Measurements from ENCODE around the gene DCC. TPM values are rescaled to one million over a fixed set of nuclear protein-coding genes. Genes with fewer than 3 reads are reported as not detected.

The DCC gene
- total RNA-seq, 1 experiment from 2014 or later = 0.72 TPM

- TF ChIP-seq SP1 (CRISPR knock-in tag; conservative IDR thresholded peaks at IDR 0.05) (no peak), ESRRA (CRISPR knock-in tag; IDR thresholded peaks at IDR 0.05; ENCODE audit: borderline replicate concordance) (no peak), TEAD4 (CRISPR knock-in tag; IDR thresholded peaks at IDR 0.05) (no peak), ZNF121 (CRISPR knock-in tag; IDR thresholded peaks at IDR 0.05) (no peak), RORB (CRISPR knock-in tag; IDR thresholded peaks at IDR 0.05) (no peak), CBFB (CRISPR knock-in tag; IDR thresholded peaks at IDR 0.05; ENCODE audit: low read depth) (no peak), ZBTB43 (CRISPR knock-in tag; IDR thresholded peaks at IDR 0.05) (no peak)
- TF ChIP-seq, protein P1, sequence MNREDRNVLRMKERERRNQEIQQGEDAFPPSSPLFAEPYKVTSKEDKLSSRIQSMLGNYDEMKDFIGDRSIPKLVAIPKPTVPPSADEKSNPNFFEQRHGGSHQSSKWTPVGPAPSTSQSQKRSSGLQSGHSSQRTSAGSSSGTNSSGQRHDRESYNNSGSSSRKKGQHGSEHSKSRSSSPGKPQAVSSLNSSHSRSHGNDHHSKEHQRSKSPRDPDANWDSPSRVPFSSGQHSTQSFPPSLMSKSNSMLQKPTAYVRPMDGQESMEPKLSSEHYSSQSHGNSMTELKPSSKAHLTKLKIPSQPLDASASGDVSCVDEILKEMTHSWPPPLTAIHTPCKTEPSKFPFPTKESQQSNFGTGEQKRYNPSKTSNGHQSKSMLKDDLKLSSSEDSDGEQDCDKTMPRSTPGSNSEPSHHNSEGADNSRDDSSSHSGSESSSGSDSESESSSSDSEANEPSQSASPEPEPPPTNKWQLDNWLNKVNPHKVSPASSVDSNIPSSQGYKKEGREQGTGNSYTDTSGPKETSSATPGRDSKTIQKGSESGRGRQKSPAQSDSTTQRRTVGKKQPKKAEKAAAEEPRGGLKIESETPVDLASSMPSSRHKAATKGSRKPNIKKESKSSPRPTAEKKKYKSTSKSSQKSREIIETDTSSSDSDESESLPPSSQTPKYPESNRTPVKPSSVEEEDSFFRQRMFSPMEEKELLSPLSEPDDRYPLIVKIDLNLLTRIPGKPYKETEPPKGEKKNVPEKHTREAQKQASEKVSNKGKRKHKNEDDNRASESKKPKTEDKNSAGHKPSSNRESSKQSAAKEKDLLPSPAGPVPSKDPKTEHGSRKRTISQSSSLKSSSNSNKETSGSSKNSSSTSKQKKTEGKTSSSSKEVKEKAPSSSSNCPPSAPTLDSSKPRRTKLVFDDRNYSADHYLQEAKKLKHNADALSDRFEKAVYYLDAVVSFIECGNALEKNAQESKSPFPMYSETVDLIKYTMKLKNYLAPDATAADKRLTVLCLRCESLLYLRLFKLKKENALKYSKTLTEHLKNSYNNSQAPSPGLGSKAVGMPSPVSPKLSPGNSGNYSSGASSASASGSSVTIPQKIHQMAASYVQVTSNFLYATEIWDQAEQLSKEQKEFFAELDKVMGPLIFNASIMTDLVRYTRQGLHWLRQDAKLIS (CRISPR knock-in tag; IDR thresholded peaks at IDR 0.05; ENCODE audit: borderline replicate concordance) = no peak
- TF ChIP-seq, protein P2, sequence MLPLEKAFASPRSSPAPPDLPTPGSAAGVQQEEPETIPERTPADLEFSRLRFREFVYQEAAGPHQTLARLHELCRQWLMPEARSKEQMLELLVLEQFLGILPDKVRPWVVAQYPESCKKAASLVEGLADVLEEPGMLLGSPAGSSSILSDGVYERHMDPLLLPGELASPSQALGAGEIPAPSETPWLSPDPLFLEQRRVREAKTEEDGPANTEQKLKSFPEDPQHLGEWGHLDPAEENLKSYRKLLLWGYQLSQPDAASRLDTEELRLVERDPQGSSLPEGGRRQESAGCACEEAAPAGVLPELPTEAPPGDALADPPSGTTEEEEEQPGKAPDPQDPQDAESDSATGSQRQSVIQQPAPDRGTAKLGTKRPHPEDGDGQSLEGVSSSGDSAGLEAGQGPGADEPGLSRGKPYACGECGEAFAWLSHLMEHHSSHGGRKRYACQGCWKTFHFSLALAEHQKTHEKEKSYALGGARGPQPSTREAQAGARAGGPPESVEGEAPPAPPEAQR (CRISPR knock-in tag; IDR thresholded peaks at IDR 0.05) = no peak
- TF ChIP-seq, protein P3, sequence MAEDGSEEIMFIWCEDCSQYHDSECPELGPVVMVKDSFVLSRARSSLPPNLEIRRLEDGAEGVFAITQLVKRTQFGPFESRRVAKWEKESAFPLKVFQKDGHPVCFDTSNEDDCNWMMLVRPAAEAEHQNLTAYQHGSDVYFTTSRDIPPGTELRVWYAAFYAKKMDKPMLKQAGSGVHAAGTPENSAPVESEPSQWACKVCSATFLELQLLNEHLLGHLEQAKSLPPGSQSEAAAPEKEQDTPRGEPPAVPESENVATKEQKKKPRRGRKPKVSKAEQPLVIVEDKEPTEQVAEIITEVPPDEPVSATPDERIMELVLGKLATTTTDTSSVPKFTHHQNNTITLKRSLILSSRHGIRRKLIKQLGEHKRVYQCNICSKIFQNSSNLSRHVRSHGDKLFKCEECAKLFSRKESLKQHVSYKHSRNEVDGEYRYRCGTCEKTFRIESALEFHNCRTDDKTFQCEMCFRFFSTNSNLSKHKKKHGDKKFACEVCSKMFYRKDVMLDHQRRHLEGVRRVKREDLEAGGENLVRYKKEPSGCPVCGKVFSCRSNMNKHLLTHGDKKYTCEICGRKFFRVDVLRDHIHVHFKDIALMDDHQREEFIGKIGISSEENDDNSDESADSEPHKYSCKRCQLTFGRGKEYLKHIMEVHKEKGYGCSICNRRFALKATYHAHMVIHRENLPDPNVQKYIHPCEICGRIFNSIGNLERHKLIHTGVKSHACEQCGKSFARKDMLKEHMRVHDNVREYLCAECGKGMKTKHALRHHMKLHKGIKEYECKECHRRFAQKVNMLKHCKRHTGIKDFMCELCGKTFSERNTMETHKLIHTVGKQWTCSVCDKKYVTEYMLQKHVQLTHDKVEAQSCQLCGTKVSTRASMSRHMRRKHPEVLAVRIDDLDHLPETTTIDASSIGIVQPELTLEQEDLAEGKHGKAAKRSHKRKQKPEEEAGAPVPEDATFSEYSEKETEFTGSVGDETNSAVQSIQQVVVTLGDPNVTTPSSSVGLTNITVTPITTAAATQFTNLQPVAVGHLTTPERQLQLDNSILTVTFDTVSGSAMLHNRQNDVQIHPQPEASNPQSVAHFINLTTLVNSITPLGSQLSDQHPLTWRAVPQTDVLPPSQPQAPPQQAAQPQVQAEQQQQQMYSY (CRISPR knock-in tag; IDR thresholded peaks at IDR 0.05) = no peak
- TF ChIP-seq, protein P4, sequence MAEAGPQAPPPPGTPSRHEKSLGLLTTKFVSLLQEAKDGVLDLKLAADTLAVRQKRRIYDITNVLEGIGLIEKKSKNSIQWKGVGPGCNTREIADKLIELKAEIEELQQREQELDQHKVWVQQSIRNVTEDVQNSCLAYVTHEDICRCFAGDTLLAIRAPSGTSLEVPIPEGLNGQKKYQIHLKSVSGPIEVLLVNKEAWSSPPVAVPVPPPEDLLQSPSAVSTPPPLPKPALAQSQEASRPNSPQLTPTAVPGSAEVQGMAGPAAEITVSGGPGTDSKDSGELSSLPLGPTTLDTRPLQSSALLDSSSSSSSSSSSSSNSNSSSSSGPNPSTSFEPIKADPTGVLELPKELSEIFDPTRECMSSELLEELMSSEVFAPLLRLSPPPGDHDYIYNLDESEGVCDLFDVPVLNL (CRISPR knock-in tag; IDR thresholded peaks at IDR 0.05; ENCODE audit: borderline replicate concordance, low read depth) = no peak
- TF ChIP-seq, protein P5, sequence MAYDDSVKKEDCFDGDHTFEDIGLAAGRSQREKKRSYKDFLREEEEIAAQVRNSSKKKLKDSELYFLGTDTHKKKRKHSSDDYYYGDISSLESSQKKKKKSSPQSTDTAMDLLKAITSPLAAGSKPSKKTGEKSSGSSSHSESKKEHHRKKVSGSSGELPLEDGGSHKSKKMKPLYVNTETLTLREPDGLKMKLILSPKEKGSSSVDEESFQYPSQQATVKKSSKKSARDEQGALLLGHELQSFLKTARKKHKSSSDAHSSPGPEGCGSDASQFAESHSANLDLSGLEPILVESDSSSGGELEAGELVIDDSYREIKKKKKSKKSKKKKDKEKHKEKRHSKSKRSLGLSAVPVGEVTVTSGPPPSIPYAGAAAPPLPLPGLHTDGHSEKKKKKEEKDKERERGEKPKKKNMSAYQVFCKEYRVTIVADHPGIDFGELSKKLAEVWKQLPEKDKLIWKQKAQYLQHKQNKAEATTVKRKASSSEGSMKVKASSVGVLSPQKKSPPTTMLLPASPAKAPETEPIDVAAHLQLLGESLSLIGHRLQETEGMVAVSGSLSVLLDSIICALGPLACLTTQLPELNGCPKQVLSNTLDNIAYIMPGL (CRISPR knock-in tag; IDR thresholded peaks at IDR 0.05) = no peak
These were observed 557.9 kb downstream of the DCC start (continued) for GRCh38 chr18:52897611-52898484.
